Uterus (tissue), 4 donors: ENCODE results near the gene ENGASE. TPM values are rescaled to one million over a fixed set of nuclear protein-coding genes. Genes with fewer than 3 reads are reported as not detected.

Source experiments
- DNase-seq, 2 donors: peaks; one replicate each; pipeline ENCODE4 v3.0.0-alpha.2; 2019 to 2020
- H3K27ac ChIP-seq, 2 donors: fragments of 200-600 bp; sonication (generic); 1 replicate in 1 of 2; 2 replicates in 1 of 2; pipeline ENCODE4 v1.5.1; 2016 to 2018
- H3K27me3 ChIP-seq, 2 donors: fragments of 200-600 bp; sonication (generic); one replicate each; pipeline ENCODE4 v1.5.1; 2018 to 2019; ENCODE audit warnings: control low read depth in 1 of 2
- H3K36me3 ChIP-seq, 2 donors: fragments of 200-600 bp; sonication (generic); one replicate each; pipeline ENCODE4 v1.5.1; 2019; ENCODE audit warnings: control low read depth in 1 of 2
- H3K4me1 ChIP-seq, 2 donors: fragments of 200-600 bp; sonication (generic); one replicate each; pipeline ENCODE4 v1.5.1; 2018 to 2019; ENCODE audit warnings: control low read depth in 1 of 2
- H3K4me3 ChIP-seq, 2 donors: fragments of 200-600 bp; sonication (generic); 1 replicate in 1 of 2; 2 replicates in 1 of 2; pipeline ENCODE4 v1.5.1; 2018 to 2019; ENCODE audit warnings: mild to moderate bottlenecking in 1 of 2
- H3K9me3 ChIP-seq, 2 donors: fragments of 200-600 bp; sonication (generic); one replicate each; pipeline ENCODE4 v1.5.1; 2019; ENCODE audit warnings: control low read depth in 1 of 2
- POLR2A ChIP-seq, 2 donors: fragments of 450-650 bp; IDR thresholded peaks; one replicate each; pipeline ENCODE4 v1.6.1; 2016; ENCODE audit warnings: antibody characterized with exemption in 2 of 2, mild to moderate bottlenecking in 1 of 2, moderate library complexity in 1 of 2
- intact Hi-C: fragments of 100-400 bp; cut with DNase I; formaldehyde crosslinking; loops from one replicate; pipeline ENCODE4 v1.15.1; 2023; ENCODE audit warnings: low total_unique reads
- total RNA-seq, 4 donors: library from RNA; depleted of rRNA in 3 of 4; stranded (reverse); fragments of >200 nt in 3 of 4; gene quantifications; one replicate each; pipeline versions ENCODE4 v1.1.0 to v1.2.4, GENCODE V29; 2014 to 2023
- TF ChIP-seq, protein P1 (sequence below), 4 experiments: fragments of 200-600 bp in 2 of 4; fragments of 450-650 bp in 2 of 4; sonication (generic) in 2 of 4; IDR thresholded peaks; one replicate each; pipeline ENCODE4 v1.5.1; 2016 to 2019; ENCODE audit warnings: antibody characterized with exemption in 4 of 4, mild to moderate bottlenecking in 2 of 4, moderate library complexity in 1 of 4
- donor health status: DM: yes; HTN: yes; CAD: no.

Gene ENGASE
- total RNA-seq, 4 donors from 2014 or later: 3.8 to 63.2 (median 24.6) TPM

GRCh38 chr17:79033046-79033616, 41.5 kb upstream of the ENGASE start:
- Histone ChIP-seq H3K27me3 (no peaks in the 10 kb centered on the region), H3K27ac (no peak overlapping the region), H3K4me1 (no peaks in the 10 kb centered on the region), H3K36me3 (no peaks in the 10 kb centered on the region), H3K4me3 (no peak overlapping the region), H3K9me3 (no peaks in the 10 kb centered on the region)
- peak in 1 of 2 donors; percentile 4 for DNase-seq
- TF ChIP-seq, protein P1, sequence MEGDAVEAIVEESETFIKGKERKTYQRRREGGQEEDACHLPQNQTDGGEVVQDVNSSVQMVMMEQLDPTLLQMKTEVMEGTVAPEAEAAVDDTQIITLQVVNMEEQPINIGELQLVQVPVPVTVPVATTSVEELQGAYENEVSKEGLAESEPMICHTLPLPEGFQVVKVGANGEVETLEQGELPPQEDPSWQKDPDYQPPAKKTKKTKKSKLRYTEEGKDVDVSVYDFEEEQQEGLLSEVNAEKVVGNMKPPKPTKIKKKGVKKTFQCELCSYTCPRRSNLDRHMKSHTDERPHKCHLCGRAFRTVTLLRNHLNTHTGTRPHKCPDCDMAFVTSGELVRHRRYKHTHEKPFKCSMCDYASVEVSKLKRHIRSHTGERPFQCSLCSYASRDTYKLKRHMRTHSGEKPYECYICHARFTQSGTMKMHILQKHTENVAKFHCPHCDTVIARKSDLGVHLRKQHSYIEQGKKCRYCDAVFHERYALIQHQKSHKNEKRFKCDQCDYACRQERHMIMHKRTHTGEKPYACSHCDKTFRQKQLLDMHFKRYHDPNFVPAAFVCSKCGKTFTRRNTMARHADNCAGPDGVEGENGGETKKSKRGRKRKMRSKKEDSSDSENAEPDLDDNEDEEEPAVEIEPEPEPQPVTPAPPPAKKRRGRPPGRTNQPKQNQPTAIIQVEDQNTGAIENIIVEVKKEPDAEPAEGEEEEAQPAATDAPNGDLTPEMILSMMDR (IDR thresholded peaks at IDR 0.05): no peak
- TF ChIP-seq POLR2A (IDR thresholded peaks at IDR 0.05): no peak
- intact Hi-C loops: no loop called here

DNA sequence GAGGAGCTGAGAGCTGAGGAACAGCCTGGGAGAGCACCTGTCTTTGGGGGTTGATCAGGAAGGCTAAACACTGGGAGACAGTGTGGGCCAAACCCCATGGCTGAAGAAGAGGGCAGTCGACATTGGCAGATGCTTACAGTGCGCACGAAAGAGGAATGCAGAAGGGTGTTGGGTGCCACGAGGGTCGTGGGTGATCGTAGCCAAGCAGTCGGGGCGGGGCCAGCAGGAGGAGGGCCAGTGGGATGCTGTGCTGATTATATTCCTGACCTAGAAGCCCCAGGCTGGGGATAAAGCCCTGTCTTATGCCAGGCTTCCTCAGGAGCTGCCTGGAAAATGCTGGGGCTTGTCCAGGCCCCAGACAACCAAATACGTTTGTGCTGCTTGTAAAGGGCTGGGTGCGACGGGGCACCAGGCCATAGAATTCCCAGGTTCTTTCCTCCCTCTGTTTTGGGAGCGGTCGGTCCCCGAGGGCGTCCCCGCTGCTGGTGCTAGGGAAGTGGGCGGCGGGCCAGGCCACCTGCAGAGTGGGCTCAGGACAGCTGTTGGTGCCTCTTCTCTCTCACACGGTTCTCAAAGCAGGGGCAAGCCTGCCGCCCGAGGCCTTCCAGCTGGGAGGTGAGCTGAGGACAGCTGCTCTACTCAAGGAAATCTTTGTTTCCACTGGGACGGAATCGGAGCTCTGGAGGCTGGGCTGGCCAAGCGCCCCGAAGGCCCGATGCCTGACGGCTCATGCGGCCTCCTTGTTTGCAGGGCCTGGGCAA, 40.7 kb upstream of the ENGASE start:
- intact Hi-C loops: no loop called here
- H3K27ac ChIP-seq: no peak overlapping the region
- H3K27me3 ChIP-seq: no peaks in the 10 kb centered on the region
- no peak overlapping the region for H3K4me3 ChIP-seq
- TF ChIP-seq POLR2A (IDR thresholded peaks at IDR 0.05): no peak
- TF ChIP-seq, protein P1 (IDR thresholded peaks at IDR 0.05): no peak
- no peaks in the 10 kb centered on the region for H3K4me1 ChIP-seq
- peak in 1 of 2 donors; percentile 29 for DNase-seq
- no peaks in the 10 kb centered on the region for H3K36me3 ChIP-seq
- H3K9me3 ChIP-seq: no peaks in the 10 kb centered on the region

GRCh38 chr17:79034931-79035485, 39.6 kb upstream of the ENGASE start:
- Histone ChIP-seq H3K27me3 (no peaks in the 10 kb centered on the region), H3K9me3 (no peaks in the 10 kb centered on the region), H3K36me3 (no peaks in the 10 kb centered on the region), H3K4me3 (no peak overlapping the region), H3K27ac (no peak overlapping the region), H3K4me1 (no peaks in the 10 kb centered on the region)
- intact Hi-C loops: no loop called here
- TF ChIP-seq, protein P1 (IDR thresholded peaks at IDR 0.05): no peak
- TF ChIP-seq POLR2A (IDR thresholded peaks at IDR 0.05): no peak
- peak in 1 of 2 donors; percentile 3 for DNase-seq

DNA sequence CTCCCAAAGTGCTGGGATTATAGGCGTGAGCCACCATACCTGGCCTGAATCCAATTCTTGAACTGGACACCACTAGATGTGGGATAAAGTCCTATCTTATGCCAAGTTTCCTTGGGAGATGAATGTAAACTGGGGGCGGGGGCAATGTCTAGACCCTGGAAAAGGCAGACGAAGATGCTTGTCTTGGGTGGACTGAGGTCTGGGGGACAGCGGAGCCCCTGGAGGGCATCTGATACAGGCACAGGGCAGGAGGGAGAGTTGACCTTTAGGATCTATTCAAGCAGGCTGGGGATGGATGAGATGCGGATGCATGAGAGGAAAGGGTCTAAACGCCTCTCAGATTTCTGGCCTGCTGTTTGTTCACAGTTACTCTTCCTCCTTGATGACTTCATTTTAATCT, 38.9 kb upstream of the ENGASE start:
- no peaks in the 10 kb centered on the region for H3K9me3 ChIP-seq
- H3K4me3 ChIP-seq: no peak overlapping the region
- DNase-seq: no peak
- H3K36me3 ChIP-seq: no peaks in the 10 kb centered on the region
- H3K27me3 ChIP-seq: no peaks in the 10 kb centered on the region
- H3K27ac ChIP-seq: no peak overlapping the region
- TF ChIP-seq, protein P1 (IDR thresholded peaks at IDR 0.05): no peak
- no peak for TF ChIP-seq POLR2A (IDR thresholded peaks at IDR 0.05)
- intact Hi-C loops: no loop called here
- no peaks in the 10 kb centered on the region for H3K4me1 ChIP-seq

- Histone ChIP-seq H3K4me3 (no peak overlapping the region), H3K9me3 (no peaks in the 10 kb centered on the region), H3K4me1 (no peaks in the 10 kb centered on the region), H3K27ac (peak overlapping the region in 1 of 2 donors; percentile 49), H3K27me3 (no peaks in the 10 kb centered on the region), H3K36me3 (no peaks in the 10 kb centered on the region)
- intact Hi-C loops: no loop called here
- TF ChIP-seq POLR2A (IDR thresholded peaks at IDR 0.05): no peak
- DNase-seq: no peak
Observed at GRCh38 chr17:79036181-79036580, 38.4 kb upstream of the ENGASE start.
